ENCODE data around the gene RNU1-2. TPM values are rescaled to one million over a fixed set of nuclear protein-coding genes. Genes with fewer than 3 reads are reported as not detected.
"Not testable (repeated sequence)": the region's sequence is repeated elsewhere in the genome, so short reads cannot be mapped to it uniquely, and the experiment has no call there.

RNU1-2 gene
- total RNA-seq, 1 donor from 2014 or later, result 4,234 TPM

- ATAC-seq; intact Hi-C loops (cut with micrococcal nuclease); DNase-seq: not testable (repeated sequence)
Measured at GRCh38 chr1:16939386-16940180, 43.8 kb downstream of the RNU1-2 start.

GRCh38 chr1:16944038-16944437, 48.3 kb downstream of the RNU1-2 start:
- ATAC-seq (no peak), DNase-seq (no peak)
- intact Hi-C loops (cut with micrococcal nuclease), result no loop called here

GRCh38 chr1:16945512-16945911, 49.7 kb downstream of the RNU1-2 start:
- DNase-seq; intact Hi-C loops (cut with micrococcal nuclease); ATAC-seq: not testable (repeated sequence)

Small RNA genes lying within 50 kb of the gene (microRNA-seq; reads per million reads assigned to microRNA genes)
- not detected for gene MIR3675 (ENCODE audit: borderline number of aligned reads)

Other genes starting within 250 kb of the RNU1-2 start
- gene RNU1-3, start 229.0 kb upstream of the RNU1-2 start, total RNA-seq, result 4,234 TPM
- gene RNU1-4, start 155.5 kb upstream of the RNU1-2 start, total RNA-seq, result 4,234 TPM
- 7.9 TPM for gene CROCC, start 26.0 kb downstream of the RNU1-2 start, total RNA-seq
- gene MFAP2, start 84.6 kb downstream of the RNU1-2 start, total RNA-seq, result 4.2 TPM
- gene ATP13A2, start 115.9 kb downstream of the RNU1-2 start, total RNA-seq, result 17.8 TPM
- gene SDHB, start 158.1 kb downstream of the RNU1-2 start, total RNA-seq, result 438 TPM
- gene PADI2, start 223.5 kb downstream of the RNU1-2 start, total RNA-seq, result 1.1 TPM

Data from left ventricle myocardium superior (tissue), 1 donor.